ENCODE measurements around the gene WNT1.
A peak's percentile ranks its signal among the peaks of the same experiment; 100 is the strongest.

DNA sequence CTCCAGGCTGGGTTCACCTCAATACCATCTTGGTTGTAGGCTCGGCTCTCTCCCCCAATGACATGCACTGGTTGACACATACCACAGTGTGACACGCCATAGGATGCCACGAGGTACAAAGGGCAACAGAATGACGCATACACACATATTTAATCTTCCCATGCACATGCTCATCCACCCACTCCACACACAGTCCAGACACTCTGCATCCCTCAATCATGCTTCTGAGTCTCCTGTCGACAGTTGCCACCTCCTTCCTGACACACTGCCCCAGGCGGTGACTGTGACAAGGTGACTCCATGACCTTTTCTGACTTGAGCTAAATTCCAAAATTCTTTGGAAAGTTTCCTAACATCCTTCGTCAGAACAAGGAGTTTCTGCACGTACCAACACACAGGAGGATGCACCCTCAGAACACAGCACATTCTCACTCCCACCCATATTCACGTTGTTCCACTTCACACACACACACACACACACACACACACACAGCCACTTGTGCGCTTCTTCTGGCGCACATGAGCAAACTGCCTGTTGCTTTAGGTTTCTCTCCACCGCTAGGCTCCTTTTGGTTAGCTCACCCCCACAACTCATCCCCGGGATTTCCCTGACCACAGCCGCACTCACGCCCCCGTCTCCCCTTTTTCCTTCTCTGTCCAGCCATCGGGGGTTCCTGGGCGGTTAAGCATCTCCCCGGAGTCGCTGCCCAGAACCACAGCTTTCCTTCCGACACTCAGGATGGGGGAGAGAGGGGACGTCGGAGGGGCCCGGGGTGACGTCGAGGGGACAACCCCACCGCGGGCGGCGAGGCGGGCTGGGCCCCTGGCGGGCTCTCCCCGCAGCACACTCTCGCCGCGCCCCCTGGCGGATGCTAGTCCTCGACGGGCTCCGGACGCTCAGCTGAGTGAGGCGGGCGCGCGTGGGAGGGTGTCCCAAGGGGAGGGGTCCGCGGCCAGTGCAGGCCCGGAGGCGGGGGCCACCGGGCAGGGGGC, 536 bp upstream of the WNT1 start:
- TF ChIP-seq POLR2A (IDR thresholded peaks at IDR 0.05) (no peak), POLR2AphosphoS5 (IDR thresholded peaks at IDR 0.05) (no peak)
- TF ChIP-seq, protein P1, sequence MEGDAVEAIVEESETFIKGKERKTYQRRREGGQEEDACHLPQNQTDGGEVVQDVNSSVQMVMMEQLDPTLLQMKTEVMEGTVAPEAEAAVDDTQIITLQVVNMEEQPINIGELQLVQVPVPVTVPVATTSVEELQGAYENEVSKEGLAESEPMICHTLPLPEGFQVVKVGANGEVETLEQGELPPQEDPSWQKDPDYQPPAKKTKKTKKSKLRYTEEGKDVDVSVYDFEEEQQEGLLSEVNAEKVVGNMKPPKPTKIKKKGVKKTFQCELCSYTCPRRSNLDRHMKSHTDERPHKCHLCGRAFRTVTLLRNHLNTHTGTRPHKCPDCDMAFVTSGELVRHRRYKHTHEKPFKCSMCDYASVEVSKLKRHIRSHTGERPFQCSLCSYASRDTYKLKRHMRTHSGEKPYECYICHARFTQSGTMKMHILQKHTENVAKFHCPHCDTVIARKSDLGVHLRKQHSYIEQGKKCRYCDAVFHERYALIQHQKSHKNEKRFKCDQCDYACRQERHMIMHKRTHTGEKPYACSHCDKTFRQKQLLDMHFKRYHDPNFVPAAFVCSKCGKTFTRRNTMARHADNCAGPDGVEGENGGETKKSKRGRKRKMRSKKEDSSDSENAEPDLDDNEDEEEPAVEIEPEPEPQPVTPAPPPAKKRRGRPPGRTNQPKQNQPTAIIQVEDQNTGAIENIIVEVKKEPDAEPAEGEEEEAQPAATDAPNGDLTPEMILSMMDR (IDR thresholded peaks at IDR 0.05): peak; percentile 49 to 72 (median 58)

Measured in prostate gland (tissue), 2 donors.